Esophagus (tissue), 2 donors: ENCODE measurements around the gene ZNF10. TPM values are rescaled to one million over a fixed set of nuclear protein-coding genes. Genes with fewer than 3 reads are reported as not detected.

Source experiments
- polyA plus RNA-seq, 2 donors: library from polyadenylated mRNA; stranded (reverse); fragments of 200-250 nt; gene quantifications; one replicate each; pipeline ENCODE4 v1.2.3, GENCODE V29; 2013
- donor health status: healthy with polysubstance abuse.
- donor health status: Bipolar disorder and iron deficiency.

The ZNF10 gene
- polyA plus RNA-seq, 2 donors = 3.0 to 5.5 TPM

Other genes with a start within 250 kb of the ZNF10 start
- 10 to 100 TPM; 20.4 to 30.2 TPM for gene CHFR, start 243.0 kb upstream of the ZNF10 start, polyA plus RNA-seq
- 1 to 10 TPM; 1.9 to 4.3 TPM for gene ZNF605, start 174.3 kb upstream of the ZNF10 start, polyA plus RNA-seq
- gene ZNF26, start 144.3 kb upstream of the ZNF10 start, polyA plus RNA-seq = 1 to 10 TPM; 2.8 to 3.4 TPM
- 1 to 10 TPM; 5.1 to 8.2 TPM for gene ZNF84, start 93.1 kb upstream of the ZNF10 start, polyA plus RNA-seq
- gene ZNF140, start 49.7 kb upstream of the ZNF10 start, polyA plus RNA-seq = 10 to 100 TPM in 1 of 2 donors, 1 to 10 TPM in 1; 9.0 to 12.3 TPM
- gene ZNF891, start 353 bp upstream of the ZNF10 start, polyA plus RNA-seq = under 1 TPM; 0.26 to 0.75 TPM
- gene ZNF268, start 50.9 kb downstream of the ZNF10 start, polyA plus RNA-seq = 1 to 10 TPM; 3.3 to 6.2 TPM
- not detected for gene ANHX, start 105.2 kb downstream of the ZNF10 start, polyA plus RNA-seq